GM12878 (cell line): ENCODE results near the gene BRINP2. TPM values are rescaled to one million over a fixed set of nuclear protein-coding genes. Genes with fewer than 3 reads are reported as not detected.

ENCODE experiments used
- ATAC-seq: fragments of 200-7000 bp; cut with Tn5 transposase; 3 replicates; pipeline ENCODE4 v1.9.1; 2020; ENCODE audit warnings: mild to moderate bottlenecking, moderate library complexity
- BruUV-seq: library from RNA; stranded (reverse); fragments of 400-500 nt; replicated peaks from 2 replicates; lab custom pipeline; 2021; lab: Mats Ljungman, UMichigan
- CTCF ChIA-PET: fragments of 300-600 bp; sonication (Branson Sonifier 250); formaldehyde crosslinking; extraction: SDS; loops from one replicate; lab custom pipeline; 2021; ENCODE audit warnings: inconsistent platforms; lab: Yijun Ruan, JAX
- POLR2A ChIA-PET: fragments of 350-600 bp; formaldehyde crosslinking; extraction: SDS; loops from one replicate; lab custom pipeline; 2021; ENCODE audit warnings: inconsistent platforms; lab: Charles Lee
- RAD21 ChIA-PET: fragments of 300-600 bp; sonication (Branson Sonifier 250); formaldehyde crosslinking; loops from one replicate; lab custom pipeline; 2023; ENCODE audit warnings: antibody characterized with exemption; ENCODE audit not compliant: unreplicated experiment; lab: Charles Lee
- SMC1A ChIA-PET: fragments of 300-600 bp; sonication (Branson Sonifier 250); formaldehyde crosslinking; loops from one replicate; lab custom pipeline; 2023; ENCODE audit not compliant: unreplicated experiment, uncharacterized antibody; lab: Charles Lee
- DNase-seq: peaks from one replicate; pipeline ENCODE4 v3.0.0-alpha.2; 2011; ENCODE audit warnings: low read depth, low spot score
- FAIRE-seq: peaks from 3 replicates; lab custom pipeline; 2011; peaks lifted over from hg19 to GRCh38; lab: Jason Lieb, UNC
- H2AFZ ChIP-seq: 2 replicates; pipeline ENCODE4 v1.6.0; 2011; ENCODE audit warnings: low read depth, low read length, control low read depth; ENCODE audit not compliant: control insufficient read depth
- H3K27ac ChIP-seq: 2 replicates; pipeline ENCODE4 v1.5.1; 2011; ENCODE audit warnings: control low read depth; ENCODE audit not compliant: control insufficient read depth, insufficient read depth
- H3K27me3 ChIP-seq, 2 experiments: replicated peaks in 1 of 2; 2 replicates each; pipeline versions ENCODE4 v1.6.0 to v1.6.1; 2011; ENCODE audit warnings: low read length in 1 of 2; ENCODE audit not compliant: control insufficient read depth in 2 of 2, insufficient read depth in 2 of 2
- H3K36me3 ChIP-seq, 2 experiments: 2 replicates each; pipeline ENCODE4 v1.5.1; 2011; ENCODE audit warnings: low read length in 1 of 2; ENCODE audit not compliant: control insufficient read depth in 2 of 2, insufficient read depth in 2 of 2
- H3K4me1 ChIP-seq: 2 replicates; pipeline ENCODE4 v1.6.1; 2011; ENCODE audit warnings: mild to moderate bottlenecking, low read length, moderate library complexity, mixed read lengths; ENCODE audit not compliant: control insufficient read depth, insufficient read depth
- H3K4me2 ChIP-seq: 2 replicates; pipeline ENCODE4 v1.6.0; 2011; ENCODE audit warnings: control low read depth; ENCODE audit not compliant: control insufficient read depth, insufficient read depth
- H3K4me3 ChIP-seq: fragments of 200-600 bp; sonication (generic); 2 replicates; pipeline ENCODE4 v1.5.1; 2016
- H3K79me2 ChIP-seq: 2 replicates; pipeline ENCODE4 v1.6.0; 2011; ENCODE audit warnings: low read length; ENCODE audit not compliant: control insufficient read depth, insufficient read depth
- H3K9ac ChIP-seq: 2 replicates; pipeline ENCODE4 v1.8.0; 2011; ENCODE audit warnings: low read length, control low read depth, mixed read lengths; ENCODE audit not compliant: control insufficient read depth, insufficient read depth
- H3K9me3 ChIP-seq: replicated peaks from 3 replicates; pipeline ENCODE4 v1.5.1; 2011; ENCODE audit warnings: mild to moderate bottlenecking, low read length; ENCODE audit not compliant: control insufficient read depth, insufficient read depth
- H4K20me1 ChIP-seq: 2 replicates; pipeline ENCODE4 v1.6.0; 2011; ENCODE audit not compliant: control insufficient read depth, insufficient read depth
- BCL3 ChIP-seq: IDR thresholded peaks from 2 replicates; pipeline ENCODE4 v1.6.1; 2011; ENCODE audit warnings: borderline replicate concordance, low read depth, mild to moderate bottlenecking, moderate library complexity, low read length; ENCODE audit not compliant: insufficient read depth, poor library complexity, severe bottlenecking
- CEBPZ ChIP-seq: fragments of 150-350 bp; IDR thresholded peaks from 2 replicates; pipeline ENCODE4 v1.6.1; 2016; ENCODE audit warnings: low read depth, low read length
- POLR2A ChIP-seq: IDR thresholded peaks from 2 replicates; pipeline ENCODE4 v1.6.1; 2011; ENCODE audit warnings: low read depth, mild to moderate bottlenecking, low read length
- RBBP5 ChIP-seq: fragments of 200-600 bp; sonication (generic); conservative IDR thresholded peaks from 2 replicates; pipeline ENCODE4 v1.6.1; 2016
- REST ChIP-seq: IDR thresholded peaks from 2 replicates; pipeline ENCODE4 v1.6.1; 2012; ENCODE audit warnings: mild to moderate bottlenecking, low read depth, low read length
- SKIL ChIP-seq: fragments of 450-650 bp; IDR thresholded peaks from 2 replicates; pipeline ENCODE4 v1.6.1; 2017; ENCODE audit warnings: mild to moderate bottlenecking, low read depth, inconsistent platforms; ENCODE audit not compliant: poor library complexity, severe bottlenecking
- ZNF687 ChIP-seq: fragments of 450-650 bp; IDR thresholded peaks from 2 replicates; pipeline ENCODE4 v1.6.1; 2017; ENCODE audit warnings: mild to moderate bottlenecking, moderate library complexity
- WGBS: methylation state at CpG from one replicate; pipeline ENCODE4 v1.1.6; 2016; ENCODE audit warnings: low lambda C conversion rate; ENCODE audit not compliant: insufficient replicate concordance, insufficient coverage; ENCODE audit errors: missing lambda C conversion rate; 5-methylcytosine and 5-hydroxymethylcytosine counted together
- in situ Hi-C: fragments of 300-500 bp; cut with MboI; formaldehyde crosslinking; loops from 9 replicates; pipeline ENCODE4 v1.14.3; 2018; ENCODE audit warnings: mixed read lengths
- intact Hi-C: fragments of 100-400 bp; cut with micrococcal nuclease; formaldehyde crosslinking; loops from one replicate; pipeline ENCODE4 v1.14.2; 2022; ENCODE audit not compliant: unreplicated experiment
- polyA plus RNA-seq, 11 experiments: library from polyadenylated mRNA; depleted of rRNA in 4 of 11; unstranded in 6 of 11; stranded (reverse) in 5 of 11; fragments of >200 nt; fragmentation: Nextera tagmentation in 4 of 11; fragmentation: Illumina TruSeq in 1 of 11; extraction: Ambion mirVana in 4 of 11; extraction: Trizol in 1 of 11; gene quantifications; 1 replicate in 1 of 11; 2 replicates in 10 of 11; pipeline versions ENCODE4 v1.2.1 to v1.2.3, GENCODE V29; 2011 to 2016; ENCODE audit warnings: inconsistent platforms in 2 of 11, missing spikeins in 2 of 11, low read depth in 1 of 11
- total RNA-seq, 4 experiments: library from RNA; depleted of rRNA in 3 of 4; stranded (reverse); fragments of >200 nt in 3 of 4; fragmentation: Illumina TruSeq in 1 of 4; extraction: Trizol in 1 of 4; gene quantifications; 2 replicates each; pipeline versions ENCODE4 v1.2.1 to v1.2.3, GENCODE V29; 2013 to 2021

BRINP2 gene
- total and polyA plus RNA-seq, 10 of the 15 experiments (the other 5 are each of a cell fraction or from before 2014, with no cell fraction given), result 0.03 TPM; not detected in 9

- Histone ChIP-seq H3K27ac (no peak overlapping the region), H3K79me2 (no peaks in the 10 kb centered on the region), H3K36me3 (no peaks in the 10 kb centered on the region), H3K9ac (no peak overlapping the region), H3K4me3 (no peak overlapping the region), H3K9me3 (no peaks in the 10 kb centered on the region), H2AFZ (no peak overlapping the region), H3K4me2 (no peak overlapping the region), H3K27me3 (no peaks in the 10 kb centered on the region), H4K20me1 (no peaks in the 10 kb centered on the region), H3K4me1 (no peaks in the 10 kb centered on the region)
- intact Hi-C loops (no loop called here), in situ Hi-C loops (no loop called here)
- ChIA-PET CTCF (no interaction called here), POLR2A (no interaction called here), RAD21 (no interaction called here), SMC1A (no interaction called here)
- FAIRE-seq (no peak), DNase-seq (no peak), ATAC-seq (no peak)
- 27% methylated on average over 9 of the region's 9 CpGs for WGBS
- no TSS peak for BruUV-seq
- TF ChIP-seq RBBP5 (no peak), ZNF687 (no peak), SKIL (no peak), POLR2A (no peak), REST (no peak), BCL3 (no peak), CEBPZ (no peak)
Measured at GRCh38 chr1:177247623-177248176, 76.9 kb downstream of the BRINP2 start.
